Tibial nerve (tissue), 4 donors: Measurements from ENCODE around the gene SPCS3. TPM values are rescaled to one million over a fixed set of nuclear protein-coding genes. Genes with fewer than 3 reads are reported as not detected.

Experiments
- DNase-seq, 2 donors: peaks; one replicate each; pipeline ENCODE4 v3.0.0-alpha.2; 2019; ENCODE audit warnings: low spot score in 2 of 2
- H3K27ac ChIP-seq, 4 donors: fragments of 200-600 bp; sonication (generic) in 3 of 4; one replicate each; pipeline ENCODE4 v1.5.1; 2017 to 2019; ENCODE audit warnings: mild to moderate bottlenecking in 1 of 4
- H3K27me3 ChIP-seq, 2 donors: fragments of 200-600 bp; sonication (generic) in 1 of 2; one replicate each; pipeline versions ENCODE4 v1.5.1 to v1.6.0; 2017 to 2019
- H3K36me3 ChIP-seq, 3 donors: fragments of 200-600 bp; sonication (generic); one replicate each; pipeline ENCODE4 v1.5.1; 2018 to 2019
- H3K4me1 ChIP-seq, 4 donors: fragments of 200-600 bp; sonication (generic) in 3 of 4; one replicate each; pipeline ENCODE4 v1.5.1; 2017 to 2019
- H3K4me3 ChIP-seq, 4 donors: fragments of 200-600 bp; sonication (generic) in 3 of 4; one replicate each; pipeline ENCODE4 v1.5.1; 2017 to 2019; ENCODE audit warnings: mild to moderate bottlenecking in 1 of 4, moderate library complexity in 1 of 4
- H3K9me3 ChIP-seq, 4 donors: fragments of 200-600 bp; sonication (generic) in 3 of 4; one replicate each; pipeline ENCODE4 v1.5.1; 2017 to 2019
- CTCF ChIP-seq, 5 experiments: fragments of 200-600 bp in 3 of 5; fragments of 450-650 bp in 2 of 5; sonication (generic) in 3 of 5; IDR thresholded peaks; one replicate each; pipeline ENCODE4 v1.5.1; 2016 to 2019; ENCODE audit warnings: antibody characterized with exemption in 5 of 5, mild to moderate bottlenecking in 3 of 5, moderate library complexity in 2 of 5
- EP300 ChIP-seq, 2 donors: sonication (generic); formaldehyde crosslinking; IDR thresholded peaks; one replicate each; pipeline ENCODE4 v1.6.1; 2017; ENCODE audit warnings: antibody characterized with exemption in 2 of 2, mild to moderate bottlenecking in 1 of 2
- POLR2A ChIP-seq, 2 donors: fragments of 450-650 bp; IDR thresholded peaks; one replicate each; pipeline ENCODE4 v1.6.1; 2017; ENCODE audit warnings: antibody characterized with exemption in 2 of 2, mild to moderate bottlenecking in 2 of 2, moderate library complexity in 2 of 2
- WGBS, 2 donors: methylation state at CpG; one replicate each; pipeline ENCODE4 v1.1.5; 2018; 5-methylcytosine and 5-hydroxymethylcytosine counted together
- total RNA-seq, 4 donors: library from RNA; depleted of rRNA; stranded (reverse); fragments of >200 nt; gene quantifications; one replicate each; pipeline ENCODE4 v1.1.0, GENCODE V29; 2016

The SPCS3 gene
- total RNA-seq, 4 donors from 2014 or later: 55.7 to 80.6 (median 73.1) TPM

- 61 to 65% methylated on average over 7 of the region's 7 CpGs for WGBS, 2 donors
- no peaks in the 10 kb centered on the region for H3K27me3 ChIP-seq
Measured at GRCh38 chr4:176313596-176314336, 6.0 kb upstream of the SPCS3 start.

GRCh38 chr4:176319151-176319703 lies 539 bp upstream of the SPCS3 start:
- Histone ChIP-seq H3K4me1 (peaks cover 0 to 47% (median 21%) of the 10 kb centered on the region in 4 donors), H3K27me3 (no peaks in the 10 kb centered on the region), H3K36me3 (no peaks in the 10 kb centered on the region), H3K27ac (peak overlapping the region; percentile 92 to 96 (median 95)), H3K4me3 (peak overlapping the region; percentile 63 to 86 (median 74)), H3K9me3 (no peaks in the 10 kb centered on the region)
- no peak for TF ChIP-seq CTCF (IDR thresholded peaks at IDR 0.05)
- TF ChIP-seq POLR2A (IDR thresholded peaks at IDR 0.05): no peak
- TF ChIP-seq EP300 (IDR thresholded peaks at IDR 0.05): no peak
- WGBS, 2 donors: 3 to 4% methylated on average over 13 of the region's 13 CpGs
- no peak for DNase-seq

More at GRCh38 chr4:176313596-176314336, 6.0 kb upstream of the SPCS3 start:
- no peak for TF ChIP-seq CTCF (IDR thresholded peaks at IDR 0.05)
- no peak for TF ChIP-seq POLR2A (IDR thresholded peaks at IDR 0.05)
- TF ChIP-seq EP300 (IDR thresholded peaks at IDR 0.05): no peak
- Histone ChIP-seq H3K27ac (no peak overlapping the region), H3K4me3 (no peak overlapping the region), H3K4me1 (peaks cover 0 to 10% (median 1%) of the 10 kb centered on the region in 4 donors), H3K36me3 (no peaks in the 10 kb centered on the region), H3K9me3 (no peaks in the 10 kb centered on the region)
- DNase-seq: no peak

- 0 to 1% methylated on average over 22 to 37 of the region's 44 CpGs for WGBS, 2 donors
- peaks cover 0 to 52% (median 23%) of the 10 kb centered on the region in 4 donors for H3K4me1 ChIP-seq
- no peaks in the 10 kb centered on the region for H3K36me3 ChIP-seq
Measured at GRCh38 chr4:176320340-176320975, 692 bp downstream of the SPCS3 start.

GRCh38 chr4:176320976-176321361 lies 1.2 kb downstream of the SPCS3 start:
- peak overlapping the region; percentile 92 to 96 (median 94) for H3K27ac ChIP-seq
- no peak for TF ChIP-seq POLR2A (IDR thresholded peaks at IDR 0.05)

More at GRCh38 chr4:176320340-176320975, 692 bp downstream of the SPCS3 start:
- no peak for TF ChIP-seq CTCF (IDR thresholded peaks at IDR 0.05)
- peak in 1 of 2 donors; percentile 13 for TF ChIP-seq POLR2A (IDR thresholded peaks at IDR 0.05)
- TF ChIP-seq EP300 (IDR thresholded peaks at IDR 0.05): no peak
- H3K27ac ChIP-seq: peak overlapping the region; percentile 92 to 96 (median 94)
- H3K9me3 ChIP-seq: no peaks in the 10 kb centered on the region
- no peaks in the 10 kb centered on the region for H3K27me3 ChIP-seq
- DNase-seq: peak; percentile 77 to 83
- peak overlapping the region; percentile 64 to 86 (median 74) for H3K4me3 ChIP-seq

GRCh38 chr4:176321589-176321988 lies 1.8 kb downstream of the SPCS3 start:
- no peaks in the 10 kb centered on the region for H3K9me3 ChIP-seq
- H3K36me3 ChIP-seq: no peaks in the 10 kb centered on the region
- H3K27ac ChIP-seq: peak overlapping the region in 3 of 4 donors; percentile 92 to 96 (median 93)
- WGBS, 2 donors: 61 to 67% methylated on average over 5 of the region's 5 CpGs
- TF ChIP-seq EP300 (IDR thresholded peaks at IDR 0.05) (no peak), POLR2A (IDR thresholded peaks at IDR 0.05) (no peak), CTCF (IDR thresholded peaks at IDR 0.05) (no peak)
- peak overlapping the region; percentile 64 to 86 (median 74) for H3K4me3 ChIP-seq
- peaks cover 0 to 53% (median 23%) of the 10 kb centered on the region in 4 donors for H3K4me1 ChIP-seq
- no peaks in the 10 kb centered on the region for H3K27me3 ChIP-seq
- no peak for DNase-seq

More at GRCh38 chr4:176320976-176321361, 1.2 kb downstream of the SPCS3 start:
- WGBS, 2 donors: 1 to 2% methylated on average over 6 of the region's 6 CpGs
- Histone ChIP-seq H3K36me3 (no peaks in the 10 kb centered on the region), H3K27me3 (no peaks in the 10 kb centered on the region), H3K9me3 (no peaks in the 10 kb centered on the region), H3K4me3 (peak overlapping the region; percentile 64 to 86 (median 74)), H3K4me1 (peaks cover 0 to 52% (median 23%) of the 10 kb centered on the region in 4 donors)
- DNase-seq: no peak
